T-helper 17 cell (primary cell): ENCODE measurements around the gene TMED1. TPM values are rescaled to one million over a fixed set of nuclear protein-coding genes. Genes with fewer than 3 reads are reported as not detected.

Source experiments
- ATAC-seq: fragments of 150-1000 bp; cut with Tn5 transposase; 2 replicates; pipeline ENCODE4 v1.10.0; 2021; ENCODE audit warnings: mild to moderate bottlenecking, moderate library complexity
- DNase-seq, 3 donors: peaks; one replicate each; pipeline versions ENCODE4 v3.0.0 to v3.0.0-alpha.2; 2020 to 2021
- H3K9me3 ChIP-seq: one replicate; pipeline ENCODE4 v1.7.0; 2013; ENCODE audit warnings: low read length, mild to moderate bottlenecking; ENCODE audit not compliant: control insufficient read depth, poor library complexity, severe bottlenecking
- H3K27ac Mint-ChIP-seq: one replicate; pipeline ENCODE4 v1.8.0; 2022; ENCODE audit warnings: mild to moderate bottlenecking, moderate library complexity, mixed read lengths
- H3K27me3 Mint-ChIP-seq: one replicate; pipeline ENCODE4 v1.8.0; 2022; ENCODE audit warnings: mixed read lengths
- H3K36me3 Mint-ChIP-seq: one replicate; pipeline ENCODE4 v1.8.0; 2022; ENCODE audit warnings: low read depth, mixed read lengths
- H3K4me1 Mint-ChIP-seq: one replicate; pipeline ENCODE4 v1.8.0; 2022; ENCODE audit warnings: mild to moderate bottlenecking, mixed read lengths
- H3K4me3 Mint-ChIP-seq: one replicate; pipeline ENCODE4 v1.8.0; 2022; ENCODE audit warnings: mild to moderate bottlenecking, moderate library complexity, mixed read lengths
- total RNA-seq, 4 donors: library from RNA in 2 of 4; stranded (reverse) in 2 of 4; gene quantifications; one replicate each; pipeline ENCODE4 v1.2.3 and lab custom pipeline; 2022 to 2026

TMED1 gene
- total RNA-seq, 2 donors from 2014 or later = 8.7 to 10.5 TPM

DNA sequence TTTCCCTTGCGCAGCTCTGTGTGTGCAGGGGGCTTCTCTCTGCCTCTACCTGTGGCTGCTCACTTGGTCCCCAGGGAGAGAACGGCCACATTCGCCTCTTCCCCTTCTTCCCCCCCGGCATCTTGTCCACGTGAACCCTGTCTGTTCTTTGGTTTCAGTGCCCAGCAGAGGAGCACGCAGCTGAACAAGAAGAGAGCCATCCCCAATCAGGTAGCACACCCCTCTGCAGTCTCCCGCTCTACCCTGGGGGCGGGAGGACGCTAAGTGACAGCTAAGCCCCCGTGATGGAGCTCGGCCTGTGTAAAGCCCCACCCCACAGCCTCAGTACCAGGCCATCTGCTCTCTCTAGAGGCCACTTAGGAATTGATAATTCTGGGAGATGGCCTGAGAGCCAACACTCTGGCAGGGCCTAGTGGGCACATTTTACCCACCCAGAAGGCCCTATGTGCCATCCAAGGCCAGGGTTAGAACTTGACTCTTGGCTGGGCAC, 30.2 kb downstream of the TMED1 start:
- DNase-seq (no peak), ATAC-seq (no peak)
- H3K9me3 ChIP-seq = no peaks in the 10 kb centered on the region
- peaks cover 18% of the 10 kb centered on the region for H3K4me1 Mint-ChIP-seq
- H3K4me3 Mint-ChIP-seq = no peak overlapping the region
- peak overlapping the region; percentile 88 for H3K27ac Mint-ChIP-seq
- H3K36me3 Mint-ChIP-seq = peaks cover 9% of the 10 kb centered on the region
- H3K27me3 Mint-ChIP-seq = no peaks in the 10 kb centered on the region

DNA sequence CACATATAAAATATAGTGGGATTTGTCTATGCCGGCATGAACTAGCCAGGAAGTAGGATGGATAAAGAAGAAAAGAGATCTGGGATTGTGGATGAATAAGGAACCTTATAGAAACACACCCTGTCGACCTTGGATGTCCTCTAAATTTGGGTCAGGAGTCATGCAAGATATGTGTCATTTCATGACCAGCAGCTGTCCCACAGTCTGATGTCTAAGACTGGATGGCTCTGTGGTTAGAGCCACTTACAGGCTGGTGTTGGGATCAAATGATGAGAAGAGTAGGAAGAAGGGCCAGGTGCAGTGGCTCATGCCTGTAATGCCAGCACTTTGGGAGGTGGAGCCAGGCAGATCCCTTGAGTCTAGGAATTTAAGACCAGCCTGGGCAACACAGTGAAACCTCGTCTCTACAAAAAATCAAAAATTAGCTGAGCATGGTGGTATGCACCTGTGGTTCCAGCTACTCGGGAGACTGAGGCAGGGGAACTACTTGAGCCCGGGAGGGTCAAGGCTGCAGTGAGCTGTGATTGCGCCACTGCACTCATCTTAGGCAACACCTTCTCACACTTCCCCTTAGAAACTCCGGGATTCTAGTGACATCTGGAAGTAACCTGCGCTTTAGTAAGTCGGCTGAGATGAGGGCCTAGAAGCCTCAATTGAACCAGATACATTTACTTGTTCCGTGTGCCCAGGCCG, 30.8 kb downstream of the TMED1 start:
- Mint-ChIP-seq H3K27me3 (no peaks in the 10 kb centered on the region), H3K36me3 (peaks cover 9% of the 10 kb centered on the region), H3K4me3 (no peak overlapping the region), H3K27ac (peak overlapping the region; percentile 88), H3K4me1 (peaks cover 18% of the 10 kb centered on the region)
- ATAC-seq = no peak
- H3K9me3 ChIP-seq = no peaks in the 10 kb centered on the region
- no peak for DNase-seq

DNA sequence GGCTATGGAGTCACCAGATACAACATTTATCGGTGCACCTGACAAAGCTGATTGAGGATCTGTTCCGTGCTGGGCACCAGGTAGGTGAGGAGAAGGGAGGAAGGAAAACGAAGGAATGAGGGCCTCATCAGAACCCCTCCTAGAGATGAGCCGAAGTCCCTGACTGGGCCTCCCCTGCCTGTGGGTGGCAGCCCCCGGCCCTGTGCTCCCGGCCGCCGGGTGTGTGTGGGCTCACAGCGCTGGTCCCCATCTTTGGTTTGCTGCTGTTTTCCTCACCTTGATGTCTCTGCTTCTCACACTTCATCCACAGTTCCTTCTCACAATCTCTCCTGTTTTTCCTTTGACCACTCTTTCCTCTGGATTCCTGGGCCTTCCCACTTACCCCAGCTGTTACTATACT, 32.8 kb downstream of the TMED1 start:
- Mint-ChIP-seq H3K4me3 (no peak overlapping the region), H3K36me3 (peaks cover 7% of the 10 kb centered on the region), H3K27me3 (no peaks in the 10 kb centered on the region), H3K27ac (peak overlapping the region; percentile 88), H3K4me1 (peaks cover 6% of the 10 kb centered on the region)
- no peaks in the 10 kb centered on the region for H3K9me3 ChIP-seq
- ATAC-seq (no peak), DNase-seq (no peak)

DNA sequence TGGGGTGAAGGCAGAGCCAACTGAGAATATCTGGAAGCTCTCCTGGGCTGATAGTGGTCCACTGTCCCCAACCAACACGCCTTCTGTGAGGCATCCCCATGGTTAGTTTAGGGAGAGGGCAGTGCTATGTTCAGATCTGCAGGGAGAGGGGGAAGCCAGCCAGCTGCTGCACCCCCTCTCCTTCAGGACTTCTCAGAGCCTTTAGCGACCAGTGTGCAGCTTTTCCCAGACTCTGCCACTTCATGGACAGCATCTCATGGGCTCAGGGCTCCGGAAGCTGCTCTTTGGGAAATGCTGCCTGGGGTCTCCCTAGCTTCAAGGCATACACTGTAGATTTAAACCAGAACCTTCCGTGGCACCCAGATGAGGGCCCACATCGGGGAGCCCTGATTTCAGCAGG, 33.5 kb downstream of the TMED1 start:
- H3K9me3 ChIP-seq = no peaks in the 10 kb centered on the region
- ATAC-seq (no peak), DNase-seq (no peak)
- H3K27me3 Mint-ChIP-seq = no peaks in the 10 kb centered on the region
- H3K4me1 Mint-ChIP-seq = peaks cover 13% of the 10 kb centered on the region
- peaks cover 7% of the 10 kb centered on the region for H3K36me3 Mint-ChIP-seq
- H3K4me3 Mint-ChIP-seq = no peak overlapping the region
- no peak overlapping the region for H3K27ac Mint-ChIP-seq

DNA sequence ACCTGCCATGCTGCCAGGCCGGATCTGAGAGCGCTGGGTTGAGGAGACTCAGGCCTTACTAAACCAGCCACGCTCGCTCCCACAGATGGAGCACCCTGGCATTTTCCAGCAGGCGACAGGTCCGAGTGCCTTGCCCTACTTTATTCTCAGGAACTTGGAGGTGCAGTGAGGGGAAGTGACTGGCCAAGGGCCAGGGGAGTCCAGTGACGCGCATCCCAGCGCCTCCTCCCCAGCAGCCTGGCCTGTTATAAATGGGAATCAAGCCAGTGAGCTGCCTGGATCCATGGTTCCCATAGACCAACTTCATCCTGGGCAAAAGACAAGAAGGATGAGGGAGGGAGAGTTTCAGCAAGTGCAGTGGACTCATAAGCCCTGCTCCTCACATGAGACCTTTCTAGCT, 35.5 kb downstream of the TMED1 start:
- DNase-seq = no peak
- no peaks in the 10 kb centered on the region for H3K27me3 Mint-ChIP-seq
- H3K4me1 Mint-ChIP-seq = peaks cover 20% of the 10 kb centered on the region
- H3K27ac Mint-ChIP-seq = peak overlapping the region; percentile 99
- ATAC-seq = no peak
- no peaks in the 10 kb centered on the region for H3K9me3 ChIP-seq
- H3K4me3 Mint-ChIP-seq = no peak overlapping the region
- peaks cover 7% of the 10 kb centered on the region for H3K36me3 Mint-ChIP-seq

DNA sequence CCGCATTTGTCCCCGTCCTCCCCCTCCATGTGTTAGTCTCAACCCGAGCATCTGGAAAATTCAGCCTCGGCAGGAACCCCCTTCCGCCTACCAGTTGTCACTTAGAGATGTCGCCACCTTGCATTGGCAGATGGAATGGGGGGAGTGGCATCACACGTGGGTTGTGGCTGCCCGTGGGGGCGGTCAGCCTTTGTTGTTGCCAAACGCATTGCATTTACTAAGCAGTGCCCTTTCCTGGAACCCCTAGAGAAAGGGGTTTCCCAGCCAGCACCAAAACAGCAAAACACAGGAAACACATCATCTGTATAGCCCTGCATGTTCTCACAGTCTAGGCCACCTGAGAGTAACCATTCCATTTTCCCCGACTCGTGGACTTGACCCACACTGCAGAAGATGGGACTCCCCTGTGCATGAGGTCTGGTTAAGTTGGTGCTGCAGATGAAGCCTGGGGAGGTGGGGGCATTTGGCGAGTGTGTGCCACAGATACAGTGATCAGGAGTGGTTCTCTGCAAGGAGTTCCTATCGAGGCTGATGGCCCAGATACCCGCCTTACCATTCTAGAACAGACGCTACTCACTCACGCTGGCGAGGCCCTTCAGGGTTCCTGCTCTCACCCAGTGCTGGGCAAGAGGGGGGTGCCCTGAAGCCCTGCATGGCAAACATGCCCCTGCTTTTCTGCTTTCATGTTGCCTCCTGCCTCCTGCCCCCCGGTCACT, 38.3 kb downstream of the TMED1 start:
- no peaks in the 10 kb centered on the region for H3K9me3 ChIP-seq
- Mint-ChIP-seq H3K36me3 (no peaks in the 10 kb centered on the region), H3K4me1 (peaks cover 20% of the 10 kb centered on the region), H3K4me3 (peak overlapping the region; percentile 90), H3K27me3 (no peaks in the 10 kb centered on the region), H3K27ac (peak overlapping the region; percentile 99)
- ATAC-seq (peak; percentile 87), DNase-seq (peak; percentile 49 to 80 (median 73))

DNA sequence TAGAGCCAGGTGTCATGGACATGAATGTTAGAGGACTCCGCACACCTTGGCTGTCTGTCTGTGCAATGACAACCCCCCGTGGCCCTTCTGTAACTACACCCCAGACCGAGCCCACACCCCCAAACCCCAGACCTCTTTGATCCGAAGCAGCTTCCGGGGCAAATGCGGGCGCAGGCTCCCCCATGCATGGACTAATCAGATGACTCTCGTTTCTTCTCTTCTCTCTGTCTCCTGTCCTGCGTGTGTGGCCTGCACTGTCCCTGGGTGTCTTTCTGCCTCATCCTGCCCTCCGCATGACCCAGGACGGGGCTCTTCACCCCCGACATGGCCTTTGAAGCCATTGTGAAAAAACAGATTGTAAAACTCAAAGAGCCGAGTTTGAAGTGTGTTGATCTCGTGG, 38.9 kb downstream of the TMED1 start:
- peak; percentile 46 for ATAC-seq
- H3K27ac Mint-ChIP-seq = peak overlapping the region; percentile 99
- H3K9me3 ChIP-seq = no peaks in the 10 kb centered on the region
- H3K4me1 Mint-ChIP-seq = peaks cover 20% of the 10 kb centered on the region
- peak overlapping the region; percentile 90 for H3K4me3 Mint-ChIP-seq
- DNase-seq = peak; percentile 25 to 53 (median 53)
- H3K27me3 Mint-ChIP-seq = no peaks in the 10 kb centered on the region
- no peaks in the 10 kb centered on the region for H3K36me3 Mint-ChIP-seq

DNA sequence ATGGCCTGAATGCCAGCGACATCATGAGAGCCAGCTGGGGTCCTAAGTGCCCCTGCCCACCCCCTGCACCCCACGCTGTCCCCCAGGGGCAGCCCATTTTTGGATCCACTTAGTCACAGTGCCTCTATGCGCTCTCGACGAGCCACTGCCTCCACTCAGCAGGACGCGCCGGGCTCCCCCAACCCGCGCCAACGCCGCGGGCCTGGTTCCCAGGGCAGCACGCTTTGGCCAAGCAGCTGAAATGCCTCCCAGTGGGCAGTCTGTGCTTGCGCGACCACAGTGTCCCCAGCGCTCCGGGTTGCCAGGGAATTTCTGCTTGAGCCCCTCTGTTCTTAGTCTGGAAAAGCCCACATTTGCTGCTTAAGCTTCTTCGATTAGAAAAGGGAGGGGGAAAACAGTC, 39.4 kb downstream of the TMED1 start:
- Mint-ChIP-seq H3K4me3 (peak overlapping the region; percentile 90), H3K27ac (peak overlapping the region; percentile 99), H3K4me1 (peaks cover 20% of the 10 kb centered on the region), H3K36me3 (no peaks in the 10 kb centered on the region), H3K27me3 (no peaks in the 10 kb centered on the region)
- ATAC-seq = no peak
- no peaks in the 10 kb centered on the region for H3K9me3 ChIP-seq
- no peak for DNase-seq

DNA sequence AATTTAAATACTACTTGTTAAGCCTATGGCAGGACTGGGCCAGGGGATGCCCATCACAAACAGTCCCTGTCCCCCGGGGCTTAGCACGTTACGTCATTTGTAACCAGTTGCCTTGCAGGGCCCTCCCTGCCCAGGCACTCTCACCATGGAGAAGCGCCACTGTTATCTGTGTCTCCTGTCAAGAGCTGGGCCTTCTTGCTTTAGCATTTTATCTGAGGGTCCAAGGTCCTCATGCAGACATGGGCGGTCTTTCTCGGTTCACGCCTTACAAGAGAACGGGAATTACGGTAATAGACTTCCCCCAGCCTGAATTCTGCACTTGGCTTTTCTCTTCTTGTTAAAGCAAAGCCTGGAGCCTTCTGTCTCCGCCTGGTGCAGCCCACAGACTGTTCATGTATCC, 46.1 kb downstream of the TMED1 start:
- Mint-ChIP-seq H3K4me3 (no peak overlapping the region), H3K27me3 (no peaks in the 10 kb centered on the region), H3K4me1 (peaks cover 6% of the 10 kb centered on the region), H3K27ac (no peak overlapping the region), H3K36me3 (peaks cover 3% of the 10 kb centered on the region)
- no peaks in the 10 kb centered on the region for H3K9me3 ChIP-seq
- ATAC-seq (no peak), DNase-seq (no peak)

DNA sequence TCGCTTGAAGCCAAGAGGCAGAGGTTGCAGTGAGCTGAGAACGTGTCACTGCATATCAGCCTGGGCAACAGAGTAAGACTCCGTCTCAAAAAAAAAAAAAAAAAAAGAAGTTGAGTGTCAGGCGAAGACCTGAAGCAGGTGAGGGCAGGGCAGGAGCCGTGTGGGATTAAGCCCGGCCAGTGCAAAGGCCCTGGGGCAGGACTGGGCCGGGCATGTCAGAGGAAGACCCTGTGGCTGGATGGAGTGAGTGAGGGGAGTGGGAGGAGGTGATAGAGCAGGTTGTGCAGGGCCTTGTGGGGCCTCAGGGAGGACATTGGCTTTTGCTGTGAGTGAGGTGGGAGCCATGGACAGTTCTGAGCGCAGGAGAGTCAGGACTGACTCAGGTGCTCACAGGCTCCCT, 47.9 kb downstream of the TMED1 start:
- ATAC-seq (no peak), DNase-seq (no peak)
- peak overlapping the region; percentile 59 for H3K27ac Mint-ChIP-seq
- H3K9me3 ChIP-seq = no peaks in the 10 kb centered on the region
- H3K36me3 Mint-ChIP-seq = peaks cover 3% of the 10 kb centered on the region
- H3K4me1 Mint-ChIP-seq = peaks cover 8% of the 10 kb centered on the region
- H3K27me3 Mint-ChIP-seq = no peaks in the 10 kb centered on the region
- H3K4me3 Mint-ChIP-seq = no peak overlapping the region

DNA sequence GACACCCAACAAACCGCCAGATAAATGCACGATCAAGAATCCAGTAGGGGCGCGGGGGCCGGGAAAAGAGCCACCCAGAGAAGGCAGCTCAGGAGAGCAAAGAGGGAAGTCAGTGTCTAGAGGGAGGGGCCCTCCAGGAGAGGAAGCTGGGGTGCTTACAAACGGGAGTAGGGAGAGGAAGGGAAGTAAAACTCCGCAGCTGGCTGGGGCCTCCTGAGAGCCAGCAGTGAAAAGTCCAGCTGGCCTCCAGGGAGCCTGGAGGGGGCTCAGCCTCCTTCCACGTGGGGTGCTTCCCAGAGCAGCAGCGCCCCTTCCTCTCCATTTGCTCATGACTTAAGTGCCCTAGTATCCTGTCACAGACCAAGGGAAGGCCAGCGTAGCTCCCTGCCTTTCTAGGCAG, 51.8 kb downstream of the TMED1 start:
- H3K4me3 Mint-ChIP-seq = no peak overlapping the region
- H3K4me1 Mint-ChIP-seq = peaks cover 12% of the 10 kb centered on the region
- H3K9me3 ChIP-seq = no peaks in the 10 kb centered on the region
- no peaks in the 10 kb centered on the region for H3K27me3 Mint-ChIP-seq
- no peak for ATAC-seq
- no peak for DNase-seq
- H3K36me3 Mint-ChIP-seq = peaks cover 5% of the 10 kb centered on the region
- H3K27ac Mint-ChIP-seq = peak overlapping the region; percentile 67

DNA sequence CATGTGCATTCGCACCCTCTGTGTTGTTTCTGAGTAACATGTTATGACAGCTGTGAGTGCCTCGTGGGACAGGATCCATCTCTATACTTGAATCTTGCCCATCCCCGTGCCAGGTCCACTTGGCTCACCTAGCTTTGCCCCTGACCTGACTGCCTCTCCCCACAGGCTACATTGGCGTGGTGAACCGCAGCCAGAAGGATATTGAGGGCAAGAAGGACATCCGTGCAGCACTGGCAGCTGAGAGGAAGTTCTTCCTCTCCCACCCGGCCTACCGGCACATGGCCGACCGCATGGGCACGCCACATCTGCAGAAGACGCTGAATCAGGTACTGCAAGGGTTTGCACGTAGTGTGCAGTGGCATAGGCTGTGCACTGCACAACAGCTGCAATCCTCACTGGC, 53.2 kb downstream of the TMED1 start:
- Mint-ChIP-seq H3K27me3 (no peaks in the 10 kb centered on the region), H3K36me3 (peaks cover 9% of the 10 kb centered on the region)
- no peak for ATAC-seq

More for the DNA sequence above, 53.2 kb downstream of the TMED1 start:
- no peak for DNase-seq
- peaks cover 8% of the 10 kb centered on the region for H3K4me1 Mint-ChIP-seq
- H3K9me3 ChIP-seq = no peaks in the 10 kb centered on the region
- H3K4me3 Mint-ChIP-seq = no peak overlapping the region
- peak overlapping the region; percentile 82 for H3K27ac Mint-ChIP-seq
